Measurements from ENCODE around the gene ZNF3. TPM values are rescaled to one million over a fixed set of nuclear protein-coding genes. Genes with fewer than 3 reads are reported as not detected.

The ZNF3 gene
- total and polyA plus RNA-seq, 9 of the 15 experiments (the other 6 are each of a cell fraction or from before 2014, with no cell fraction given) = 30.0 to 64.9 (median 51.5) TPM

GRCh38 chr7:100095704-100096103 is 14.2 kb upstream of the ZNF3 start:
- Histone ChIP-seq H3K4me3 (no peak overlapping the region), H3K79me2 (ENCODE audit: control insufficient read depth, insufficient read depth, low read length) (peaks cover 46% of the 10 kb centered on the region), H3K9me1 (ENCODE audit: control insufficient read depth, insufficient read depth, low read length) (peaks cover 3% of the 10 kb centered on the region), H3K4me1 (replicated peaks in 1 of 2; ENCODE audit: control insufficient read depth in 2 of 2, insufficient read depth in 2 of 2, low read length in 2 of 2) (peaks cover 5 to 19% of the 10 kb centered on the region in 2 experiments; a peak in 4 of 5 replicates), H2AFZ (ENCODE audit: low read depth, low read length) (no peak overlapping the region), H3K4me2 (ENCODE audit: insufficient read depth, low read length) (no peak overlapping the region), H3K9ac (ENCODE audit: insufficient read depth in 1 of 2, low read depth in 2 of 2, low read length in 2 of 2) (peak overlapping the region in 1 of 2 experiments; percentile 47; a peak in 1 of 4 replicates), H3K9me3 (replicated peaks; ENCODE audit: control insufficient read depth, insufficient read depth, low read depth, low read length) (no peaks in the 10 kb centered on the region), H3K27me3 (ENCODE audit: control insufficient read depth in 2 of 2, insufficient read depth in 2 of 2, low read length in 2 of 2) (no peaks in the 10 kb centered on the region), H3K27ac (ENCODE audit: extremely low read depth, low read depth, low read length) (no peak overlapping the region), H3K36me3 (ENCODE audit: control insufficient read depth, insufficient read depth, low read length) (peaks cover 97% of the 10 kb centered on the region), H4K20me1 (replicated peaks; ENCODE audit: control insufficient read depth, insufficient read depth, low read length) (peaks cover 61% of the 10 kb centered on the region)
- intact Hi-C loops (cut with micrococcal nuclease) = no loop called here
- CTCF ChIA-PET (ENCODE audit: low intra/inter-chr PET ratio) = no interaction called here
- WGBS (ENCODE audit: insufficient coverage, low coverage, missing lambda C conversion rate) = 95% methylated on average over 17 of the region's 17 CpGs
- BruUV-seq (replicated peaks) = no TSS peak
- in situ Hi-C loops (cut with MboI) = no loop called here
- ATAC-seq (no peak), FAIRE-seq (no peak), DNase-seq (ENCODE audit: extremely low read depth in 1 of 4, low spot score in 3 of 4) (no peak)
- TF ChIP-seq MTA2 (IDR thresholded peaks at IDR 0.05; ENCODE audit: low read depth) (no peak), GTF2E2 (tag; IDR thresholded peaks at IDR 0.05) (no peak), CREBBP (IDR thresholded peaks at IDR 0.05; ENCODE audit: low read depth, low read length) (no peak), LEF1 (IDR thresholded peaks at IDR 0.05) (no peak), ZNF318 (IDR thresholded peaks at IDR 0.05; ENCODE audit: borderline replicate concordance in 1 of 2, low read depth in 1 of 2) (no peak), FIP1L1 (IDR thresholded peaks at IDR 0.05; ENCODE audit: low read depth, low read length, poor library complexity, severe bottlenecking) (no peak), RBFOX2 (IDR thresholded peaks at IDR 0.05; ENCODE audit: low read depth, low read length) (peak; percentile 76), POLR2G (IDR thresholded peaks at IDR 0.05; ENCODE audit: low read depth, low read length) (peak; percentile 72), PHTF2 (CRISPR knock-in tag; IDR thresholded peaks at IDR 0.05) (no peak), RB1 (IDR thresholded peaks at IDR 0.05; ENCODE audit: low read depth) (no peak), PRPF4 (IDR thresholded peaks at IDR 0.05; ENCODE audit: insufficient read depth, low read depth, low read length, poor library complexity, severe bottlenecking) (no peak), MBD2 (IDR thresholded peaks at IDR 0.05; ENCODE audit: borderline replicate concordance, low read depth) (no peak), ZNF3 (CRISPR knock-in tag; IDR thresholded peaks at IDR 0.05) (no peak), POLR2A (conservative IDR thresholded peaks at IDR 0.05) (peak; percentile 20; the same call in 1 of the 2 replicates)
- POLR2A ChIA-PET = interaction anchor here (0.9 to 1.4 kb wide), 6 partner anchors 10 to 106 kb away, joined by 3 to 8 read pairs (median 4); no protein-coding TSS in a partner anchor
